ENCODE results near the gene NCOA1.

The NCOA1 gene

GRCh38 chr2:24749069-24749691 lies 258.1 kb downstream of the NCOA1 start:
- DNase-seq = no peak
- no peak for TF ChIP-seq GATA1 (IDR thresholded peaks at IDR 0.05; ENCODE audit: low read depth, low read length)
- TF ChIP-seq POLR2A (IDR thresholded peaks at IDR 0.05; ENCODE audit: low read length) = no peak

- no peak for TF ChIP-seq GATA1 (IDR thresholded peaks at IDR 0.05; ENCODE audit: low read depth, low read length)
- no peak for TF ChIP-seq POLR2A (IDR thresholded peaks at IDR 0.05; ENCODE audit: low read length)
- no peak for DNase-seq
Observed at GRCh38 chr2:24754985-24755705, 264.1 kb downstream of the NCOA1 start.

- TF ChIP-seq GATA1 (IDR thresholded peaks at IDR 0.05; ENCODE audit: low read depth, low read length) (no peak), POLR2A (IDR thresholded peaks at IDR 0.05; ENCODE audit: low read length) (no peak)
- no peak for DNase-seq
Observed at GRCh38 chr2:24756789-24757188, 265.7 kb downstream of the NCOA1 start.

GRCh38 chr2:24761866-24762265 lies 270.8 kb downstream of the NCOA1 start:
- no peak for DNase-seq
- TF ChIP-seq GATA1 (IDR thresholded peaks at IDR 0.05; ENCODE audit: low read depth, low read length) = no peak
- no peak for TF ChIP-seq POLR2A (IDR thresholded peaks at IDR 0.05; ENCODE audit: low read length)

DNA sequence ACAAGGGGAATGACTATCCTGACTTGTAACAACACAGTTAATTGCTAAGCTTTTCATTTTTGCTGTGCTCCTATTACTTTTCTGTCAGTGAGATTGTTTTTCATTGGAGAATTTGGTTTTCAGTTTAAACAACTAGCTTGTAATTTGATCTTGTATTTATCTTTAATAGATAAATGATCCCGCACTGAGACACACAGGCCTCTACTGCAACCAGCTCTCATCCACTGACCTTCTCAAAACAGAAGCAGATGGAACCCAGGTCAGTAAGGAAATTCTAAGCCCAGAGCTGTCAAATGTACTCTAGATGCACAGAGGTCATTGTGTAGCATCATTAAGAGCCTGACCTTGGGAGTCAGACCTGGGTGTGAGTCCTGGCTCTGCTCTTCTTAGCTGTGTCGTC lies 271.5 kb downstream of the NCOA1 start:
- no peak for TF ChIP-seq GATA1 (IDR thresholded peaks at IDR 0.05; ENCODE audit: low read depth, low read length)
- TF ChIP-seq POLR2A (IDR thresholded peaks at IDR 0.05; ENCODE audit: low read length) = no peak
- no peak for DNase-seq

- TF ChIP-seq GATA1 (IDR thresholded peaks at IDR 0.05; ENCODE audit: low read depth, low read length) = no peak
- TF ChIP-seq POLR2A (IDR thresholded peaks at IDR 0.05; ENCODE audit: low read length) = no peak
- no peak for DNase-seq
Observed at GRCh38 chr2:24763843-24764242, 272.8 kb downstream of the NCOA1 start.

DNA sequence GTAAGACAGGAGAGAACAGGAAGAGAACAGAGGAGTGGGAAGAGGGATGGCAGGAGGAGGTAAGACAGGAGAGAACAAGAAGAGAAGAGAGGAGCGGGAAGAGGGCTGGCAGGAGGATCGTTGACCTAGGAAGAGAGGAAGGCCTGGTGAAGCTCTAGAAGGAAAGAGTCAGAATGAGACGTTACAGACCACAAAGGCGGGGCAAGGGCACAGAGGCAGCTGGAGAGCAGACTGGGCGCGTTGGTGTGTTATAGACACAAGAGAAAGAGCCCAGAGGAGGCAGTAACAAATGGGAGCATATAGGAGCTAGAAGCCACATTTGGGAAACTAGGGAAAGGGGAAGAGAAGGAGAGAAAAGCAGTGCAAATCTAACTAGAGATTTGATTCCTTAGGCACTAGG lies 275.6 kb downstream of the NCOA1 start:
- TF ChIP-seq GATA1 (IDR thresholded peaks at IDR 0.05; ENCODE audit: low read depth, low read length) (no peak), POLR2A (IDR thresholded peaks at IDR 0.05; ENCODE audit: low read length) (no peak)
- DNase-seq = no peak

- TF ChIP-seq GATA1 (IDR thresholded peaks at IDR 0.05; ENCODE audit: low read depth, low read length) (no peak), POLR2A (IDR thresholded peaks at IDR 0.05; ENCODE audit: low read length) (no peak)
Observed at GRCh38 chr2:24768013-24768412, 277.0 kb downstream of the NCOA1 start.

DNA sequence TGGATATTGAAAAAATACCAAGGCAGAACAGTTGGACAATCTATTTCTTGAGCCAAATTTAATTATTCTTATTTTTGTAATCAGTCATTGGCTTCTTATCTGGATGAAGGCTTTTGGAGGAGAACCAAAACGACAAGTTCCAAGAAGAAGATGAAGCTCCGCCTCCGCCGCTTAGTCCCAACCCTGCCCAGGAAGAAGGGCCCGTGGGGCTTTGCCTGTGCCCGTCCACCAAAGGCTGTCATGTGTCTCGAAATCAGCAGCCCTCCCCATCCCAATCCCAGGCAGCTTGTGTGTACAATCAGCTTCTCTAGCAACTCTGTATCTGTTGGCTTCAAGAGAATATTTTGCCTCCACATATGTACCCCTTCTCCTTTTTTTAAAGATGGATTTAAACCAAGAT lies 277.5 kb downstream of the NCOA1 start:
- DNase-seq = no peak
- TF ChIP-seq POLR2A (IDR thresholded peaks at IDR 0.05; ENCODE audit: low read length) (no peak), GATA1 (IDR thresholded peaks at IDR 0.05; ENCODE audit: low read depth, low read length) (no peak)

More at GRCh38 chr2:24768013-24768412, 277.0 kb downstream of the NCOA1 start:
- DNase-seq = no peak

GRCh38 chr2:24771061-24771460 lies 280.0 kb downstream of the NCOA1 start:
- TF ChIP-seq GATA1 (IDR thresholded peaks at IDR 0.05; ENCODE audit: low read depth, low read length) = no peak
- DNase-seq = no peak

- no peak for DNase-seq
Observed at GRCh38 chr2:24771764-24772586, 280.9 kb downstream of the NCOA1 start.

DNA sequence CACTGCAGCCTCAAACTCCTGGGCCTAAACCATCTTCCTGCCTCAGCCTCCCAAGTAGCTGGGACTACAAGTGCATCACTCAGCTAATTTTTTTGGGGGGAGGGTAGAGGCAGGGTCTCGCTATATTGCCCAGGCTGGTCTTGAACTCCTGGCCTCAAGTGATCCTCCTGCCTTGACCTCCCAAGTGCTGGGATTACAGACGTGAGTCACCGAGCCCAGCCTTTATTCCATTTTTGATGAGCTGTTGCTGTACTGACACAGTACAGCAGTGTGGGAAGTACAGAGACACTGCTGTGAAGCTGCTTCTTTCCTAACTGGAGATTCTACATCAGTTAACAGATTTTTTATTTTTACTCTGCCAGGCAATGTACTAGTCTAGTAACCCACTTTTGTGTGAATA lies 283.3 kb downstream of the NCOA1 start:
- TF ChIP-seq POLR2A (IDR thresholded peaks at IDR 0.05; ENCODE audit: low read length) (no peak), GATA1 (IDR thresholded peaks at IDR 0.05; ENCODE audit: low read depth, low read length) (no peak)

More at GRCh38 chr2:24771764-24772586, 280.9 kb downstream of the NCOA1 start:
- no peak for TF ChIP-seq GATA1 (IDR thresholded peaks at IDR 0.05; ENCODE audit: low read depth, low read length)
- TF ChIP-seq POLR2A (IDR thresholded peaks at IDR 0.05; ENCODE audit: low read length) = no peak

DNA sequence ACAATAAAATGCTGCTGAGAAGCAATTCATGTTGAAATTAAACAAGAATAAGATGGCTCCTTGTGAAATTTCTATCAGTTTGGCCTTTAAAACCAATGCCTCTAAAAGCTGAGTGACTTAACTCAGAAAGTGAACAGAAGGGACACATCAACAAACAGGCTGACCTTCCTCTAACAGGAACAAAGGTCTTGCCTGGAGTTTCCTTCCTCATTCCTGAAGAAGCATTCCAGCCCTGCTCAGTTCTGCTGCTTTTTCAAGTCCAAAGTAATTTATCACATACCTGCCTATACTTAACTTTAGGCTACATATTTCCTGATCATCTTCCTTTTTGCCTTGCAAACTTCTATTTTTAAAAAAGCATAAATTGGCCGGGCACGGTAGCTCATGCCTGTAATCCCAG lies 288.1 kb downstream of the NCOA1 start:
- TF ChIP-seq GATA1 (IDR thresholded peaks at IDR 0.05; ENCODE audit: low read depth, low read length) (no peak), POLR2A (IDR thresholded peaks at IDR 0.05; ENCODE audit: low read length) (no peak)
- no peak for DNase-seq

More for the DNA sequence above, 283.3 kb downstream of the NCOA1 start:
- no peak for DNase-seq

- TF ChIP-seq POLR2A (IDR thresholded peaks at IDR 0.05; ENCODE audit: low read length) (no peak), GATA1 (IDR thresholded peaks at IDR 0.05; ENCODE audit: low read depth, low read length) (no peak)
- DNase-seq = no peak
Observed at GRCh38 chr2:24783641-24784040, 292.6 kb downstream of the NCOA1 start.
